NCI-H524 treated with DMSO at 0.1 percent for 48 hours (cell line): ENCODE results near the gene ERCC5.

Source experiments
- DNase-seq: peaks from one replicate; lab custom pipeline; 2025; lab: John Stamatoyannopoulos, UW

Gene ERCC5

GRCh38 chr13:102922184-102922583 is 76.4 kb downstream of the ERCC5 start:
- DNase-seq: no peak
